H1 (cell line): ENCODE results near the gene FLNC. TPM values are rescaled to one million over a fixed set of nuclear protein-coding genes. Genes with fewer than 3 reads are reported as not detected.

Source experiments
- CTCF ChIA-PET: fragments of 300-600 bp; sonication (Branson Sonifier 250); formaldehyde crosslinking; loops from one replicate; lab custom pipeline; 2021; ENCODE audit not compliant: partially characterized antibody; lab: Charles Lee
- POLR2A ChIA-PET: fragments of 300-600 bp; sonication (Branson Sonifier 250); formaldehyde crosslinking; loops from one replicate; lab custom pipeline; 2021; ENCODE audit warnings: inconsistent platforms; ENCODE audit not compliant: partially characterized antibody; lab: Charles Lee
- DNase-seq, 2 experiments: peaks; one replicate each; pipeline versions ENCODE4 v3.0.0 to v3.0.0-alpha.2; 2010 to 2022; ENCODE audit warnings: low spot score in 2 of 2, low read depth in 1 of 2, mixed read lengths in 1 of 2
- FAIRE-seq: peaks from 2 replicates; lab custom pipeline; 2011; peaks lifted over from hg19 to GRCh38; lab: Jason Lieb, UNC
- H2AFZ ChIP-seq: 2 replicates; pipeline ENCODE4 v1.8.1; 2012; ENCODE audit warnings: low read length, inconsistent platforms
- H2AK5ac ChIP-seq: 2 replicates; pipeline ENCODE4 v1.6.1; 2013; ENCODE audit warnings: low read depth, low read length
- H2BK120ac ChIP-seq: replicated peaks from 2 replicates; pipeline ENCODE3; 2013; ENCODE audit warnings: low read depth, low read length, inconsistent platforms
- H2BK12ac ChIP-seq: 2 replicates; pipeline ENCODE4 v1.6.1; 2013; ENCODE audit warnings: low read depth, low read length
- H2BK15ac ChIP-seq: 2 replicates; pipeline ENCODE4 v1.6.1; 2013; ENCODE audit warnings: low read length
- H2BK20ac ChIP-seq: 2 replicates; pipeline ENCODE4 v1.6.1; 2013; ENCODE audit warnings: low read length
- H2BK5ac ChIP-seq: 2 replicates; pipeline ENCODE4 v1.6.1; 2013; ENCODE audit warnings: low read depth, low read length
- H3K14ac ChIP-seq: 2 replicates; pipeline ENCODE4 v1.6.1; 2013; ENCODE audit warnings: inconsistent platforms; ENCODE audit not compliant: insufficient read length
- H3K18ac ChIP-seq: 2 replicates; pipeline ENCODE4 v1.6.1; 2013; ENCODE audit warnings: low read length; ENCODE audit errors: extremely low read depth
- H3K23ac ChIP-seq: 2 replicates; pipeline ENCODE4 v1.6.1; 2013; ENCODE audit warnings: inconsistent platforms; ENCODE audit not compliant: insufficient read length
- H3K23me2 ChIP-seq: 2 replicates; pipeline ENCODE4 v1.6.1; 2013; ENCODE audit warnings: low read depth, low read length
- H3K27ac ChIP-seq: 2 replicates; pipeline ENCODE4 v1.6.1; 2011; ENCODE audit warnings: low read depth, low read length, inconsistent platforms
- H3K27me3 ChIP-seq, 4 experiments: replicated peaks in 1 of 4; 1 replicate in 1 of 4; 2 replicates in 3 of 4; pipeline versions ENCODE4 v1.6.1 to v1.8.1; 2011 to 2013; ENCODE audit warnings: low read length in 3 of 4, mild to moderate bottlenecking in 3 of 4, inconsistent platforms in 2 of 4, mixed read lengths in 2 of 4, moderate library complexity in 1 of 4; ENCODE audit not compliant: control insufficient read depth in 3 of 4, insufficient read depth in 3 of 4; ENCODE audit errors: extremely low read depth in 1 of 4
- H3K36me3 ChIP-seq, 4 experiments: 2 replicates each; pipeline versions ENCODE4 v1.6.1 to v1.8.1; 2011 to 2013; ENCODE audit warnings: mild to moderate bottlenecking in 4 of 4, low read length in 3 of 4, moderate library complexity in 2 of 4, control low read depth in 1 of 4, inconsistent platforms in 1 of 4; ENCODE audit not compliant: insufficient read depth in 4 of 4, control insufficient read depth in 2 of 4
- H3K4ac ChIP-seq: replicated peaks from 2 replicates; pipeline ENCODE3; 2013; ENCODE audit warnings: low read length, low read depth, mixed read lengths, inconsistent platforms; ENCODE audit not compliant: insufficient read length
- H3K4me1 ChIP-seq, 4 experiments: replicated peaks in 1 of 4; 1 replicate in 1 of 4; 2 replicates in 3 of 4; pipeline versions ENCODE4 v1.6.1 to v1.8.1; 2011 to 2013; ENCODE audit warnings: low read length in 3 of 4, inconsistent platforms in 2 of 4, mixed read lengths in 1 of 4; ENCODE audit not compliant: insufficient read depth in 4 of 4, control insufficient read depth in 3 of 4
- H3K4me2 ChIP-seq, 2 experiments: 2 replicates each; pipeline versions ENCODE4 v1.6.1 to v1.8.1; 2011 to 2013; ENCODE audit warnings: low read depth in 2 of 2, low read length in 2 of 2, control low read depth in 1 of 2, inconsistent platforms in 1 of 2, mild to moderate bottlenecking in 1 of 2; ENCODE audit not compliant: insufficient read depth in 1 of 2
- H3K4me3 ChIP-seq, 4 experiments: fragments of 200-600, 300-600 bp in 1 of 4; sonication (generic), shearing (Covaris generic), sonication (Bioruptor Twin) in 1 of 4; 2 replicates each; pipeline versions ENCODE4 v1.5.1 to v1.8.1; 2011 to 2016; ENCODE audit warnings: low read length in 4 of 4, low read depth in 3 of 4, control low read depth in 2 of 4, inconsistent platforms in 2 of 4, mild to moderate bottlenecking in 2 of 4, mixed read lengths in 1 of 4, moderate library complexity in 1 of 4; ENCODE audit not compliant: insufficient read depth in 2 of 4; ENCODE audit errors: extremely low read depth in 1 of 4
- H3K56ac ChIP-seq: replicated peaks from 2 replicates; pipeline ENCODE3; 2013; ENCODE audit warnings: low read depth, mild to moderate bottlenecking, mixed read lengths, low read length, inconsistent platforms; ENCODE audit not compliant: insufficient read length
- H3K79me1 ChIP-seq: 2 replicates; pipeline ENCODE4 v1.6.1; 2013; ENCODE audit warnings: low read depth, low read length, control low read depth
- H3K79me2 ChIP-seq, 2 experiments: 2 replicates each; pipeline versions ENCODE4 v1.6.1 to v1.8.1; 2012 to 2013; ENCODE audit warnings: low read length in 2 of 2, mild to moderate bottlenecking in 2 of 2, inconsistent platforms in 1 of 2; ENCODE audit not compliant: insufficient read depth in 2 of 2, control insufficient read depth in 1 of 2
- H3K9ac ChIP-seq, 4 experiments: replicated peaks in 1 of 4; 1 replicate in 1 of 4; 2 replicates in 3 of 4; pipeline versions ENCODE4 v1.6.1 to v1.8.1; 2011 to 2013; ENCODE audit warnings: low read depth in 3 of 4, low read length in 3 of 4, control low read depth in 2 of 4, mild to moderate bottlenecking in 2 of 4, moderate library complexity in 2 of 4, inconsistent platforms in 1 of 4; ENCODE audit errors: extremely low read depth in 1 of 4
- H3K9me3 ChIP-seq, 2 experiments: 2 replicates each; pipeline versions ENCODE4 v1.6.1 to v1.8.1; 2012 to 2013; ENCODE audit warnings: mild to moderate bottlenecking in 2 of 2, moderate library complexity in 2 of 2, control low read depth in 1 of 2, inconsistent platforms in 1 of 2, low read depth in 1 of 2, low read length in 1 of 2, mixed read lengths in 1 of 2; ENCODE audit not compliant: insufficient read depth in 2 of 2
- H4K20me1 ChIP-seq, 2 experiments: replicated peaks in 1 of 2; 2 replicates each; pipeline versions ENCODE3 to v1.8.1; 2011 to 2013; ENCODE audit warnings: inconsistent platforms in 2 of 2, low read length in 2 of 2, mild to moderate bottlenecking in 1 of 2; ENCODE audit not compliant: insufficient read depth in 2 of 2, control insufficient read depth in 1 of 2
- H4K5ac ChIP-seq: 2 replicates; pipeline ENCODE4 v1.6.1; 2013; ENCODE audit warnings: low read length, low read depth, mixed read lengths, inconsistent platforms; ENCODE audit not compliant: insufficient read length
- H4K8ac ChIP-seq: 2 replicates; pipeline ENCODE4 v1.8.0; 2013; ENCODE audit warnings: mild to moderate bottlenecking, moderate library complexity, low read length, inconsistent platforms; ENCODE audit not compliant: insufficient read depth; ENCODE audit errors: extremely low read depth
- H4K91ac ChIP-seq: replicated peaks from 2 replicates; pipeline ENCODE3; 2013; ENCODE audit warnings: low read length, mixed read lengths, inconsistent platforms; ENCODE audit not compliant: insufficient read length
- POLR2A ChIP-seq, 2 experiments: IDR thresholded peaks; 1 replicate in 1 of 2; 2 replicates in 1 of 2; pipeline ENCODE4 v1.6.1; 2011; ENCODE audit warnings: low read depth in 2 of 2, low read length in 2 of 2, mild to moderate bottlenecking in 2 of 2; ENCODE audit errors: control extremely low read depth in 1 of 2
- RXRA ChIP-seq: IDR thresholded peaks from 2 replicates; pipeline ENCODE4 v1.6.1; 2011; ENCODE audit warnings: low read depth, mild to moderate bottlenecking, low read length, moderate library complexity; ENCODE audit not compliant: insufficient read depth
- SIN3A ChIP-seq, 2 experiments: IDR thresholded peaks in 1 of 2; conservative IDR thresholded peaks in 1 of 2; 2 replicates each; pipeline ENCODE4 v1.6.1; 2011 to 2012; ENCODE audit warnings: low read length in 2 of 2, improper control_type of control experiment in 1 of 2, low read depth in 1 of 2, mild to moderate bottlenecking in 1 of 2
- WGBS, 2 experiments: shearing (Covaris generic) in 1 of 2; methylation state at CpG; one replicate each; pipeline versions ENCODE4 v1.1.6 to v1.1.7; 2013 to 2015; ENCODE audit warnings: low lambda C conversion rate in 2 of 2, mixed read lengths in 2 of 2, inconsistent platforms in 1 of 2, low coverage in 1 of 2, missing lambda C conversion rate in 1 of 2; ENCODE audit not compliant: insufficient replicate concordance in 2 of 2, insufficient coverage in 1 of 2, insufficient read length in 1 of 2; ENCODE audit errors: extremely low coverage in 1 of 2, missing lambda C conversion rate in 1 of 2; 5-methylcytosine and 5-hydroxymethylcytosine counted together
- polyA plus RNA-seq, 7 experiments: library from polyadenylated mRNA; depleted of rRNA in 3 of 7; stranded (reverse) in 5 of 7; unstranded in 2 of 7; fragments of >200 nt in 5 of 7; fragments of 200-250 nt in 2 of 7; gene quantifications; 1 replicate in 5 of 7; 2 replicates in 1 of 7; 4 replicates in 1 of 7; pipeline versions ENCODE4 v1.2.1 to v1.2.3, GENCODE V29; 2011 to 2013; ENCODE audit warnings: missing spikeins in 2 of 7, mixed read lengths in 2 of 7
- total RNA-seq: library from RNA; stranded (reverse); fragmentation: NEBNext Ultra II Directional; extraction: Animal tissue kit (Norgen Biotek cat#: 25700); gene quantifications from 2 replicates; pipeline ENCODE4 v1.2.1, GENCODE V29; 2021

Gene FLNC
- total and polyA plus RNA-seq, 2 of the 8 experiments (the other 6 are each of a cell fraction or from before 2014, with no cell fraction given) = 1.9 to 10.7 TPM

DNA sequence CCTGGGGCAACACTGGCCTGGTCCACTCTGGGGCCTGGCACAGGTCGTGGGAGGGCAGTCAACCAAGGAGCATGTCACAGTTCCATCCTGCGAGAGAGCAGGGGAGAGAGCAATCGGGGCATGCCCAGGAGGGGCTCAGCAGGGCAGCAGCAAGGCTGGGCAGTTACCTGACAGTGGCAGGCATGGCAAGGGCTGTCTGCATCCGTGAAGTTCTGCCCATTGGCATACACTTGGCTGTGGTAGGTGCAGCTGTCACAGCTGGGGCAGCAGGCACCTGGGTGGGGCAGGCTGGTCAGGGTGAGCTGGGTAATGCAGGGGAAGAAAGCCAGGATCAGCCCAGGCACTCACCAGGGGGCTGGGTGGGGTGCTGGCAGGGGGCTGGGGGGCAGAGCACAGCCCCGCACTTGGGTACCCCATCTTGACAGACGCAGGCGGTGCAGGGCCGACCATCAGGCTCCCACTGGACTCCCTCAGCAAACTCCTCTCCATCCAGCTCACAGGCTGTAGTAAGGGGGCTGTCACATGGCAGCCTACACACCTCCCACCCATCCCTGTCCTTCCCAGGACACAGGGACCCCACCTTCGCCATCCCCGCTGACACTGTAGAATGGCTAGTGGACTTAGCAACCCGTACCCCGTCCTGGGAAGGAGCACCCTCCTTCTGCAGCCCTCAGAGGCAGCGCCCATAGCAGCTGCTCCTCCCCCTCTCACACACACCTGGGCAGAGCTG, 62.5 kb downstream of the FLNC start:
- no peaks in the 10 kb centered on the region for H3K36me3 ChIP-seq
- no peak overlapping the region for H3K4ac ChIP-seq
- H2BK12ac ChIP-seq = no peak overlapping the region
- H3K56ac ChIP-seq = no peak overlapping the region
- no peak overlapping the region for H2BK5ac ChIP-seq
- no peak overlapping the region for H3K18ac ChIP-seq
- 89% methylated on average over 9 of the region's 13 CpGs; no CpG with 5 or more reads in 1 of the 2 experiments for WGBS, 2 experiments
- DNase-seq = no peak
- H3K14ac ChIP-seq = no peak overlapping the region
- no peaks in the 10 kb centered on the region for H3K9me3 ChIP-seq
- no peak overlapping the region for H2BK20ac ChIP-seq
- H4K20me1 ChIP-seq = peaks cover 0 to 9% of the 10 kb centered on the region in 2 experiments
- ChIA-PET POLR2A (interaction anchor here (1.2 kb wide), 1 partner anchor 18 kb away, joined by 3 read pairs; the partner anchor contains the start of gene KCP), CTCF (interaction anchor here (2.5 to 3.5 kb wide), 2 partner anchors 11 to 12 kb away, joined by 8 to 14 read pairs; no protein-coding TSS in a partner anchor)
- H3K79me2 ChIP-seq = no peaks in the 10 kb centered on the region
- H3K27ac ChIP-seq = no peak overlapping the region
- H2AFZ ChIP-seq = no peak overlapping the region
- peaks cover 0 to 19% (median 9%) of the 10 kb centered on the region in 4 experiments; a peak in 5 of 7 replicates for H3K4me1 ChIP-seq
- H3K23me2 ChIP-seq = peaks cover 14% of the 10 kb centered on the region; the same call in 1 of the 2 replicates
- H3K9ac ChIP-seq = no peak overlapping the region
- no peak overlapping the region for H4K91ac ChIP-seq
- no peak overlapping the region for H2AK5ac ChIP-seq
- no peak overlapping the region for H2BK120ac ChIP-seq
- H2BK15ac ChIP-seq = no peak overlapping the region
- H4K5ac ChIP-seq = no peak overlapping the region
- TF ChIP-seq POLR2A (IDR thresholded peaks at IDR 0.05; ENCODE audit: control extremely low read depth in 1 of 2, low read depth in 2 of 2, low read length in 2 of 2) (no peak), SIN3A (conservative IDR thresholded peaks at IDR 0.05 in 1 of 2, IDR thresholded peaks at IDR 0.05 in 1 of 2; ENCODE audit: low read depth in 1 of 2, low read length in 2 of 2) (no peak), RXRA (no peak)
- no peak overlapping the region for H3K4me2 ChIP-seq
- 0 out of 2 replicates have a peak, but pooled peaks cover 3% of the 10 kb centered on the region for H3K79me1 ChIP-seq
- peaks cover 0 to 7% (median 4%) of the 10 kb centered on the region in 4 experiments; a peak in 4 of 7 replicates for H3K27me3 ChIP-seq
- no peak overlapping the region for H4K8ac ChIP-seq
- no peak overlapping the region for H3K23ac ChIP-seq
- H3K4me3 ChIP-seq = no peak overlapping the region
- no peak for FAIRE-seq
